ENCODE data around the gene PSMB8. TPM values are rescaled to one million over a fixed set of nuclear protein-coding genes. Genes with fewer than 3 reads are reported as not detected.

The PSMB8 gene
- total RNA-seq, 1 experiment from 2014 or later = 0.96 TPM

DNA sequence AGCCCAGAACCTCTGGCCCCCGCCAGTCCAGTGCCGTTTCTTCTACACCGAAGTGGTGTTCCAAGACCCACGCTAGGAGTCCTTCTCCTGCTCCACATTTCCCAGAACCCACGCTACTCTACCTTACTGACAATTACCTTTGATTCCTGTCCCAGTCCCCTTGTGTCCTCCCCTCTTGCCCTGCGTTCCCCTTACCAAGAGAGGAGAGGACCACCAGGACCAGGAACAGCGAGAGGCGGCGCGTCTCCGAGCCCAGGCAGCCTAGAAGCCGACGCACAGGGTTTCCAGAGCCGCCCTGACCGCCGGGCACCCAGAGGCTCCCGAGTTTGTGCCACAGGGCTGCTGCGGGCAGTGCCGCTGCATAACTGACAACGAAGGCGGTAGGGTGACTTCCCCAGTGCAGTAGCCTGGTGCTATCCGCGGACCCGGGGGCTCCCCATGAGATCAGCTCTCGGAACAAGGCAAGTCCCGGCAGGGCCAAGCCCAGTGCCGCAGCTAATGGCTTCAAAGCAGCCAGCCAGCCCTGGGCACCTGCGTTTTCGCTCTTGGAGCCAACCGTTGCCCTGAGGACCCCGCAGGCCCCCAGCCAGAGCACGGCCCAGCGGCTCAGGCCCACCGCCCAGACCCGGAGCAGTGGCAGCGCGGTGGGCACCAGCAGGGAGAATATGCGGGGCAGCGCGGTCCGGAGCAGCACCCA, 9.1 kb upstream of the PSMB8 start:
- intact Hi-C loops (cut with micrococcal nuclease) = no loop called here
- H3K27me3 ChIP-seq (ENCODE audit: insufficient read depth, low read length) = no peaks in the 10 kb centered on the region
- H2AFZ ChIP-seq (ENCODE audit: low read depth, low read length, poor library complexity, severe bottlenecking) = peak overlapping the region; percentile 91
- H3K4me3 ChIP-seq (replicated peaks in 1 of 2; ENCODE audit: low read depth in 1 of 2, low read length in 2 of 2) = peak overlapping the region; percentile 88 to 95
- POLR2A ChIA-PET = interaction anchor here (1.2 to 3.5 kb wide), 3 partner anchors 8 to 119 kb away, joined by 12 to 25 read pairs (median 19); partner anchors contain the start of genes PSMB8 and TAP2
- CTCF ChIA-PET = interaction anchor here (0.7 to 5.9 kb wide), 11 partner anchors 8 to 137 kb away, joined by 3 to 80 read pairs (median 5); partner anchors contain the start of genes HLA-DMA and TAP2
- H3K4me2 ChIP-seq (ENCODE audit: low read length) = peak overlapping the region; percentile 99
- no peaks in the 10 kb centered on the region; a peak in 1 of 4 replicates for H3K36me3 ChIP-seq (ENCODE audit: control insufficient read depth in 1 of 2, insufficient read depth in 2 of 2, low read length in 2 of 2)
- H3K9me2 ChIP-seq (ENCODE audit: insufficient read depth) = no peaks in the 10 kb centered on the region
- H3K4me1 ChIP-seq (ENCODE audit: control insufficient read depth in 1 of 2, insufficient read depth in 2 of 2, low read length in 2 of 2) = peaks cover 8 to 17% of the 10 kb centered on the region in 2 experiments; a peak in 3 of 4 replicates
- RAD21 ChIA-PET (ENCODE audit: low non-redundant PET in 1 of 2, low total read pairs in 2 of 2, uncharacterized antibody in 2 of 2, unreplicated experiment in 2 of 2) = interaction anchor here (0.8 to 1.5 kb wide), 3 partner anchors 13 to 15 kb away, joined by 3 to 16 read pairs (median 3); partner anchors contain the start of gene TAP2 (in 2 of the 2)
- no TSS peak for BruUV-seq (replicated peaks)
- H3K79me2 ChIP-seq (ENCODE audit: insufficient read depth, low read length) = no peaks in the 10 kb centered on the region
- ATAC-seq = peak; percentile 13
- H3K9me3 ChIP-seq (ENCODE audit: control insufficient read depth in 1 of 2, insufficient read depth in 1 of 2, low read depth in 1 of 2, low read length in 2 of 2) = no peaks in the 10 kb centered on the region
- DNase-seq (ENCODE audit: low read depth, low spot score) = no peak
- H4K20me1 ChIP-seq (ENCODE audit: insufficient read depth) = no peaks in the 10 kb centered on the region
- H3K27ac ChIP-seq (ENCODE audit: low read depth, low read length) = peak overlapping the region; percentile 84
- peak overlapping the region; percentile 93 for H3K9ac ChIP-seq (ENCODE audit: low read length)
- TF ChIP-seq SP1 (IDR thresholded peaks at IDR 0.05; ENCODE audit: low read depth) (no peak; the same call in 1 of the 2 replicates), ZNF274 (IDR thresholded peaks at IDR 0.05; ENCODE audit: low read depth, low read length) (no peak), CEBPB (IDR thresholded peaks at IDR 0.05; ENCODE audit: low read depth) (no peak), EZH2phosphoT487 (IDR thresholded peaks at IDR 0.05; ENCODE audit: borderline replicate concordance) (no peak), EZH2 (IDR thresholded peaks at IDR 0.05) (no peak), MAX (IDR thresholded peaks at IDR 0.05) (no peak), TCF7L2 (IDR thresholded peaks at IDR 0.05; ENCODE audit: borderline replicate concordance, extremely low read depth, insufficient read depth, insufficient read length) (no peak), SIN3A (IDR thresholded peaks at IDR 0.05; ENCODE audit: low read depth) (no peak), FOSL1 (IDR thresholded peaks at IDR 0.05; ENCODE audit: low read depth) (no peak), CTCF (IDR thresholded peaks at IDR 0.05 in 2 of 3, conservative IDR thresholded peaks at IDR 0.05 in 1 of 3; ENCODE audit: borderline replicate concordance in 1 of 3, insufficient read depth in 1 of 3, low read depth in 2 of 3, low read length in 2 of 3) (no peak), POLR2A (IDR thresholded peaks at IDR 0.05; ENCODE audit: borderline replicate concordance, extremely low read depth, insufficient read depth, insufficient read length) (no peak), YY1 (IDR thresholded peaks at IDR 0.05; ENCODE audit: extremely low read depth, insufficient replicate concordance, low read depth, low read length) (no peak), POLR2AphosphoS5 (IDR thresholded peaks at IDR 0.05; ENCODE audit: low read depth, low read length) (no peak), ZFX (IDR thresholded peaks at IDR 0.05) (no peak), EGR1 (IDR thresholded peaks at IDR 0.05; ENCODE audit: low read depth) (no peak), CBX3 (IDR thresholded peaks at IDR 0.05; ENCODE audit: low read depth) (no peak), JUND (IDR thresholded peaks at IDR 0.05) (no peak), ZBTB33 (IDR thresholded peaks at IDR 0.05; ENCODE audit: extremely low read depth, insufficient replicate concordance, low read length) (no peak)
- TF ChIP-seq, protein P1, sequence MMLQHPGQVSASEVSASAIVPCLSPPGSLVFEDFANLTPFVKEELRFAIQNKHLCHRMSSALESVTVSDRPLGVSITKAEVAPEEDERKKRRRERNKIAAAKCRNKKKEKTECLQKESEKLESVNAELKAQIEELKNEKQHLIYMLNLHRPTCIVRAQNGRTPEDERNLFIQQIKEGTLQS (IDR thresholded peaks at IDR 0.05) = no peak

All from HCT116 (cell line).